HCT116 (cell line): ENCODE data around the gene GKN1.

ENCODE experiments used
- CEBPB ChIP-seq: IDR thresholded peaks from 2 replicates; pipeline ENCODE4 v1.6.1; 2012; ENCODE audit warnings: low read depth
- CTCF ChIP-seq, 3 experiments: fragments of 200-600 bp in 1 of 3; sonication (generic) in 1 of 3; IDR thresholded peaks in 2 of 3; conservative IDR thresholded peaks in 1 of 3; 2 replicates each; pipeline ENCODE4 v1.5.1; 2012 to 2017; ENCODE audit warnings: low read depth in 2 of 3, low read length in 2 of 3, antibody characterized with exemption in 1 of 3, borderline replicate concordance in 1 of 3, control low read depth in 1 of 3, mild to moderate bottlenecking in 1 of 3, mixed read lengths in 1 of 3, mixed run types in 1 of 3, moderate library complexity in 1 of 3; ENCODE audit not compliant: insufficient read depth in 1 of 3
- ELF1 ChIP-seq: IDR thresholded peaks from 2 replicates; pipeline ENCODE4 v1.6.1; 2012; ENCODE audit warnings: low read depth, borderline replicate concordance
- EZH2 ChIP-seq: fragments of 200-600 bp; sonication (generic); IDR thresholded peaks from 2 replicates; pipeline ENCODE4 v1.6.1; 2017; ENCODE audit warnings: antibody characterized with exemption, mixed run types
- POLR2A ChIP-seq: IDR thresholded peaks from 2 replicates; pipeline ENCODE4 v1.7.0; 2011; ENCODE audit warnings: borderline replicate concordance; ENCODE audit not compliant: insufficient read depth, insufficient read length; ENCODE audit errors: extremely low read depth
- POLR2AphosphoS5 ChIP-seq: IDR thresholded peaks from 2 replicates; pipeline ENCODE4 v1.6.1; 2011; ENCODE audit warnings: mild to moderate bottlenecking, low read depth, low read length, moderate library complexity
- REST ChIP-seq: IDR thresholded peaks from 2 replicates; pipeline ENCODE4 v1.6.1; 2012; ENCODE audit warnings: low read depth

GRCh38 chr2:68932402-68932801 lies 42.0 kb upstream of the GKN1 start:
- TF ChIP-seq POLR2A (no peak), CTCF (IDR thresholded peaks at IDR 0.05 in 2 of 3, conservative IDR thresholded peaks at IDR 0.05 in 1 of 3; ENCODE audit: borderline replicate concordance in 1 of 3, insufficient read depth in 1 of 3, low read depth in 2 of 3, low read length in 2 of 3) (no peak), REST (no peak), EZH2 (no peak), ELF1 (no peak), POLR2AphosphoS5 (no peak), CEBPB (no peak)
